H1 (cell line): Measurements from ENCODE around the gene CD180. TPM values are rescaled to one million over a fixed set of nuclear protein-coding genes. Genes with fewer than 3 reads are reported as not detected.

Experiments
- EZH2 ChIP-seq: fragments of 200-600 bp; sonication (generic); IDR thresholded peaks from 2 replicates; pipeline ENCODE4 v1.7.1; 2012; ENCODE audit warnings: low read depth, mild to moderate bottlenecking, moderate library complexity, low read length, inconsistent platforms; ENCODE audit not compliant: severe bottlenecking
- GABPA ChIP-seq: IDR thresholded peaks from 2 replicates; pipeline ENCODE4 v1.6.1; 2011; ENCODE audit warnings: mild to moderate bottlenecking, low read length, moderate library complexity, borderline replicate concordance; ENCODE audit not compliant: insufficient read depth
- JUND ChIP-seq: IDR thresholded peaks from 2 replicates; pipeline ENCODE4 v1.6.1; 2011; ENCODE audit warnings: mild to moderate bottlenecking, improper control_type of control experiment, low read length
- SP4 ChIP-seq: IDR thresholded peaks from 2 replicates; pipeline ENCODE4 v1.6.1; 2012; ENCODE audit warnings: low read length, inconsistent platforms
- polyA plus RNA-seq, 7 experiments: library from polyadenylated mRNA; depleted of rRNA in 3 of 7; stranded (reverse) in 5 of 7; unstranded in 2 of 7; fragments of >200 nt in 5 of 7; fragments of 200-250 nt in 2 of 7; gene quantifications; 1 replicate in 5 of 7; 2 replicates in 1 of 7; 4 replicates in 1 of 7; pipeline versions ENCODE4 v1.2.1 to v1.2.3, GENCODE V29; 2011 to 2013; ENCODE audit warnings: missing spikeins in 2 of 7, mixed read lengths in 2 of 7
- total RNA-seq: library from RNA; stranded (reverse); fragmentation: NEBNext Ultra II Directional; extraction: Animal tissue kit (Norgen Biotek cat#: 25700); gene quantifications from 2 replicates; pipeline ENCODE4 v1.2.1, GENCODE V29; 2021

The CD180 gene
- total and polyA plus RNA-seq, 2 of the 8 experiments (the other 6 are each of a cell fraction or from before 2014, with no cell fraction given): not detected

GRCh38 chr5:67238191-67238590, 41.6 kb upstream of the CD180 start (continued):
- no peak for TF ChIP-seq GABPA
- TF ChIP-seq EZH2: no peak
- no peak for TF ChIP-seq SP4
- no peak for TF ChIP-seq JUND
- TF ChIP-seq, all 59 proteins: peak for 0
